Skin of body (tissue), 2 donors: ENCODE measurements around the gene FDCSP. TPM values are rescaled to one million over a fixed set of nuclear protein-coding genes. Genes with fewer than 3 reads are reported as not detected.
"Not testable (repeated sequence)": the region's sequence is repeated elsewhere in the genome, so short reads cannot be mapped to it uniquely, and the experiment has no call there.

Experiments
- DNase-seq: peaks from one replicate; lab custom pipeline; 2025; lab: John Stamatoyannopoulos, UW
- total RNA-seq: library from RNA; depleted of rRNA; stranded (reverse); fragments of >200 nt; gene quantifications from one replicate; pipeline ENCODE4 v1.2.3, GENCODE V29; 2014

Gene FDCSP
- not detected for total RNA-seq

- DNase-seq: no peak
These were observed at the start of gene FDCSP for GRCh38 chr4:70225824-70226223. Gene FDCSP, plus strand, starts transcription at chr4:70226124. Its CDS starts 5,071 bp downstream, at chr4:70231195.

- DNase-seq: no peak
These were observed 48.8 kb upstream of the FDCSP start for GRCh38 chr4:70177090-70177489.

DNA sequence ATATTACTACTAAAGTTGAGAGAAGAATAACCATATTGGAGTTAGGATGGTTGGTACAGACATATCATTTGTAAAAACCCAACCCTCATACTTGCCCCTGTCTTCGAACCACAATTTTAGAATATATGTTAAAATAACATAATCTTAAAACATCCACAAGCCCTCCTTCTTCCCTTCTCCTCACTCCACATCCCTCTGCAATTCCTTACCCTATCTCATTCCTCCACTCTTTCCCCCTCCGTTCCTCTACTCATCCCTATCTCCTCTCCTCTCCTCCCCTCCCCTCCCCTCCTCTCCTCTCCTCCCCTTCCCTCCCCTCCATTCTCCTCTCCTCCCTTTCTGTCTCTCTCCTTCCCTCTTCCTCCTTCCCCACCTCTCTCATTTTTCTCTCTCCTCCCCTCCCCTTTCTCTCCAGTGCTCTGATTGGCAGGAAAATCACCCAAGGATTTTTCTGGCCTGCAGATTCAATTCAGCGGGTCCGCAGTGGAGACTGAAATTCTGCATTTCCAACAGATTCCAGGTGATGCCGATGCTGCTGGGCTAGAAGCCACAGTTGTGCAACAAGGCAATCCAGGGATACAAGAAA lies 47.8 kb upstream of the FDCSP start:
- no peak for DNase-seq

- DNase-seq: peak; percentile 7
These were observed 46.1 kb upstream of the FDCSP start for GRCh38 chr4:70179811-70180210.

DNA sequence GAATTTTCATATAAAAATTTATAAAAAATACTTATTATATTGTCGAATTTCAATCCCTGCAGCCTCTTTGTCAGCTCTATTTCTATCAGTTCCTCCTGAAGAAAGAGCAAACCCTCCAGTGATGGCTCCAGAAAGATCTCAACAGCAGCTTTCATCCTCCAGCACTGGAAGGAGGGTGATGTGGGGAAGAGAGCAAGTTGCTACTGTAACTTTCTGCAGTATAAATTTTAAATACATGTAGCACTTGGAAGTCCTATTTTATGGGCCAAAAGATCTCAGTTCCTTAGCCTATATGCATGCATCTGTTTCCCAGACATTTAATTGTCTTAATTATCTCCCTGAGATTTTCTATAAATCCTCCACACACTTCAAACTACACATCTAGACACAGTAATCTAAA lies 44.1 kb upstream of the FDCSP start:
- DNase-seq: no peak

DNA sequence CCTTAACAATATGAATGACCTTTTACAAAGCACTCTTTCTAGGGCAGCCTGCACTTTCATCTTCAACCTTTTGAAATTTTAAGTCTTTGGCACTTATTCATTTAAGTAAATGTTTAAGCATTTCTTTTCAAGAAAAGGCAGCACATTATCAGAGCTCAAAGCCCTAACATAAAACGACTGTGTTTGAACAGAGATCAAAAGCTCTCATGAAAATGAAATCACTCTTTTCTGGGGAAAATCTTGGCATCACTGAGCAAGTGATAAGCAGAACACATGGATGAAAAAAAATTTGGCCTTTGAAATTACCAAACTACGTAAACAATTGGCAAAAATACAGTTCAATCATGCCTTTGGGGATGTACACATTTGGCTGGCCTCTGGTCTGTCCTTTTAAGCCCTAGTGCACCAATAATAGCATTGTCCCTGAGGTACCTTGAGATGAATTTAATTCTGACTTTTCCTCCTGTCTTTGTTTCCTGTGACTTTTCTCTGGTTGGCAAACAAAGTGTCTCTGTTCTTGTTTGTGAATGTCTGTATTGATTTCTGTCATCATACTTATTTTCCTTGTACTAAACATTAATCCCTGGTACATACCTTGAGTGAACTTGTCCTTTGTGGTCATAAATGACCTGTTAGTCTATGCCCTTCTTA lies 43.3 kb upstream of the FDCSP start:
- DNase-seq: peak; percentile 73

DNA sequence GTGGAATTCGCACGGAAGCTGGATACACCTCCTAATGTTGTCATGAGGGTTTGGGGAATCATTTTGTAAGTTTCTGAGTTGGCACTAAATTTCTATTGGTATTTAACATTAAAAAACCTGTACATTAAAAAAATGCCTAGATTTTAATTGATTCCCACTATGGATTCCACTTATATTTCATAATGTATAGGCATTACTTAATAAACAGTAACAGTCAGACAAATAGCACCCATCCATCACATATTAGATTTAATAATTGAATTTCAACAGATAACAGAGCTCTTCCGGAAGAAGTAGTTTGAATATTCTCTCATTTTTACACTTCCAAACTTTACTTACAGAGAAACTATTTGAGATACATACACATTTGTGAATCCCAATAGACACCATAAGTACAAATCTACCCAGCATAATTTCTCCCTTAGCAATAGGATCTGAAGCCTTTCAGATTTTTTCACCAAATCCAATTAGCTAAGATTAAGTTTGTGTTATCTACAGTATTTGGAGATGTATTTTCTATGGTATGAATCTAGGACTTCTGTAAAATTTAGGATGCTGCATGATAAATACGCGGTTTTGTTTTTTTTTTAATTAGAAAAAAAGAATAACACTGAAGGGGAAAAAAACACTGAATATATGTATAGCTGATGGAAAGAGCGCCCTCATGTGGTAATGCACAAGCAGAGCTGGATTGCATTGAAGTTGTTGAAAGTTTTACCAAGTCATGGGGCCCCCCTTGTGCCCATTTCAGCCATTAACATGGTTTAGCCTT lies 42.6 kb upstream of the FDCSP start:
- DNase-seq: no peak

- no peak for DNase-seq
These were observed 42.0 kb upstream of the FDCSP start for GRCh38 chr4:70183940-70184246.

GRCh38 chr4:70187216-70187615 lies 38.7 kb upstream of the FDCSP start:
- DNase-seq: no peak

DNA sequence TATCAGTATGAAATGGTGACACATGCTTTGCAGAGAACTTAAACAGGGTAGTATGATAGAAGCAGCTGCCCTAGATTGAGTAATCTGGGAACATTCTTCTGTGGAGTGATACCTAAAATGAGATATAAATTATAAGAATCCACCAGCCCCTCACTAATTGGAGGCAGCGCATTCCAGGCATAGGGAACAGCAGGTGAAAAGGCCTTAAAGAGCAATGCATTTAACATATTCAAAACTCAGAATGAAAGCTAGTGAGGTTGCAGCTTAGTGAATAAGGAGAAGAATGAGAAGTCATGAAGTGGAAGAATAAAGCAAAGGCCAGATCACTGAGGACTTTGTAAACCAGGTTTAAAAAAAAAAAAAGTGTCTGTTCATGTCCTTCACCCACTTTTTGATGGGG lies 35.3 kb upstream of the FDCSP start:
- no peak for DNase-seq

DNA sequence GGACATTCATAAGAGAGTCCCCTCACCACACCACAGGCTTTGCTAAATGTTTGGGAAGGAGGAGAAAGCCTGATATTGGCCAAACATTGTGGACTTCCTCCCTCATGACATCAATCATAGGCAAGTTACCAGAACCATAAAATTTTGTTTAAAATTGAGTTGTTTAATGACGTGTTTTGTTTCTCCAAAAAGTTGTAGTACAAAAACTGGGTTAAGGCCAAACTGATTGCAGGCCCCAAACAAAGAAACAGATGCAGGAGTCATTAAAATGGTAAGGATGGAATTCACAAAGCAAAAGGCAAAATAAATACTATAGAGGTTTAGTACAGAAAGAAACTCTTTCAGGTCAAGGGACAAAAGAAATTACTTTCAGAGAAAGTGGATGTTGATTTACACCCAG lies 34.3 kb upstream of the FDCSP start:
- no peak for DNase-seq

GRCh38 chr4:70192895-70193294 lies 33.0 kb upstream of the FDCSP start:
- DNase-seq: no peak

GRCh38 chr4:70195425-70195824 lies 30.5 kb upstream of the FDCSP start, which contains the start of gene ODAM:
Gene ODAM, plus strand, starts transcription at chr4:70195725. Its CDS starts 819 bp downstream, at chr4:70196544.
- no peak for DNase-seq

GRCh38 chr4:70196857-70197256 lies 29.1 kb upstream of the FDCSP start:
- DNase-seq: no peak

GRCh38 chr4:70197842-70198241 lies 28.1 kb upstream of the FDCSP start:
- no peak for DNase-seq

DNA sequence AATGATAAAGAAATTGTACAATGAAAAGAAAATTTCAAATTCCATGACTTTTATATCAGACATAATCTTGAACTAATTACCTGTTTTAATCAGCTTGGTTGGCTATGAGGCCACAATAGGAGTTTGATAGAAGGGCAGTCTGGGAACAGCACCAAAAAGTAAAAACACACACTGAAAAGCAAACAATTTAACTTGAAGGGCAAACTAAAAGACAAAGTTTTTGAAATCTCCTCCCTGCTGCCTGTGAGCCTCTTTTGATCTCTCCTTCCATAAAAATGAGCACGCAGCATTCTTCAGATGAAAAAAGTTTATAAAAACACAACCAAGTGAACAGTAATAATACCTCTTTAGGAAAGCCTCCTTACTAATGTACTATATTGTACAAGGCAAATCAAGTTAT lies 22.3 kb upstream of the FDCSP start:
- no peak for DNase-seq

GRCh38 chr4:70212752-70213151 lies 13.2 kb upstream of the FDCSP start:
- DNase-seq: not testable (repeated sequence)

DNA sequence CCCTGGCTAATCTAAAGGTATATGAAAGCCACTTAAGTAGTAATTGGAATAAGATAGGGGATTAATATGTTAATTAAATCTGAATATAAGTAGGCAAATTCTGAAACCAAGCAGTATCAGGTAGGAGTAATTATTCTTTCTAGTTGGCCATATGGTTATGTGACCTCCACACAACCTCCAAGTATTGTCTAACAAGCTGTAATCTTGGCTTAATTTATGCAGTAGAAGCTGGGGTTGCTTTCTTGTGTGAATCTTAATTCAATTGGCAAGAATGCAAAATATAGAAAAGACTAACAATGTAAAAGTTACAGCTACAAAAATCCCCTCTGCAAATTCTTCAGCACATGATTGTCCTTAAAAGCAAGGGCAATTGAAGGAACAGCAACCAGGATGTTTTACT lies 9.8 kb upstream of the FDCSP start:
- DNase-seq: not testable (repeated sequence)

GRCh38 chr4:70216550-70216949 lies 9.4 kb upstream of the FDCSP start:
- DNase-seq: not testable (repeated sequence)

DNA sequence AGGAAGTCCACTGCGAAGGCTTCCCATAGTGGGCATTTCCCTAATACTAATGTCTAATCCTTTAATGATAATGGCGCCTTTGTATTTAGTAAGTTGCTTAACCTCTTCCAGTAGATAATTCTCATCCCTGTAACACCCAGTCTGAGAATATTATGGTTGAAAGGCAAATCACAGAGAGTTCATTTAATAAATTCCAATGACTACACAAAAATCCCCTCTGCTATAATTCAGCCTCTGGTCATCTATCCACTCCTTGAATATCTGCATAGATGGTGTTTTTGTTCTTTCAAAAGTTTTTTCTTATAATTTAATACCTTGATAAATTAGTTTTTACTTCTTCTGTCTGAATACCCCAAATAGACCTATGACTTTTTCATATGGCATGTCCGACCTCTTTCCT lies 4.5 kb upstream of the FDCSP start:
- not testable (repeated sequence) for DNase-seq

GRCh38 chr4:70221818-70222217 lies 4.1 kb upstream of the FDCSP start:
- DNase-seq: not testable (repeated sequence)

- DNase-seq: no peak
These were observed 10.2 kb downstream of the FDCSP start for GRCh38 chr4:70236125-70236524.
